Stimulated activated effector memory CD8-positive, alpha-beta T cell treated with anti-CD3 and anti-CD28 coated beads, Interleukin-12 subunit alpha, Interleukin-12 subunit beta, amount 100 ng/mL, for 72 hours (primary cell): Measurements from ENCODE around the gene PCYOX1L.

ENCODE experiments used
- ATAC-seq: fragments of 150-1000 bp; cut with Tn5 transposase; 2 replicates; pipeline ENCODE4 v1.10.0; 2021
- DNase-seq, 2 donors: peaks; one replicate each; pipeline ENCODE4 v3.0.0; 2021 to 2022; ENCODE audit warnings: low spot score in 2 of 2
- H3K27ac Mint-ChIP-seq: one replicate; pipeline ENCODE4 v1.8.0; 2022; ENCODE audit warnings: mild to moderate bottlenecking, mixed read lengths
- H3K36me3 Mint-ChIP-seq: one replicate; pipeline ENCODE4 v1.8.0; 2022; ENCODE audit warnings: mild to moderate bottlenecking, mixed read lengths
- H3K4me1 Mint-ChIP-seq: one replicate; pipeline ENCODE4 v1.8.0; 2022; ENCODE audit warnings: mixed read lengths
- H3K4me3 Mint-ChIP-seq: one replicate; pipeline ENCODE4 v1.8.0; 2022; ENCODE audit warnings: mild to moderate bottlenecking, mixed read lengths
- H3K9me3 Mint-ChIP-seq: one replicate; pipeline ENCODE4 v1.8.0; 2022; ENCODE audit warnings: mixed read lengths

Gene PCYOX1L

GRCh38 chr5:149353911-149354310 is 3.9 kb upstream of the PCYOX1L start:
- DNase-seq (no peak), ATAC-seq (no peak)
- H3K36me3 Mint-ChIP-seq, result peaks cover 79% of the 10 kb centered on the region
- peaks cover 75% of the 10 kb centered on the region for H3K4me1 Mint-ChIP-seq
- H3K9me3 Mint-ChIP-seq, result no peaks in the 10 kb centered on the region
- no peak overlapping the region for H3K4me3 Mint-ChIP-seq
- no peak overlapping the region for H3K27ac Mint-ChIP-seq

DNA sequence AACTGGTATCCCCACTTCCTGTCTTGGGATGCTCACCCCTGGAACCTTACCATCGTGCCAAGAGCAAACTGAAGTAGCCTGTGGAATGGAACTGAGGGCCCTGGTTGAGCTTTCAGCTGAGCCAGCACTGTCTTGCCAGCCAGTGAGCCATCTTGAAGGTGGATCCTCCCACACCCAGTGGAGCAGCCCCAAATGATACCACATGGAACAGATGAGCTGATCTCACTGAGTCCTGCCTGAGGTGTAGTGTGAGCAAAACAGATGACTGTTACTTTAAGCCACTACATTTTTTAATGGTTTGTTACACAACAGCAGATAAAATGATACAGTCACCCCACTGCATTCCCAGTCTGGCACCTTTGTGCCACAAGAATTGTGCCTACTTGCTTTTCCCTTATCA is 2.2 kb upstream of the PCYOX1L start:
- Mint-ChIP-seq H3K36me3 (peaks cover 62% of the 10 kb centered on the region), H3K4me1 (peaks cover 77% of the 10 kb centered on the region), H3K27ac (peak overlapping the region; percentile 90), H3K4me3 (peak overlapping the region; percentile 91), H3K9me3 (no peaks in the 10 kb centered on the region)
- ATAC-seq, result peak; percentile 50
- DNase-seq, result no peak

DNA sequence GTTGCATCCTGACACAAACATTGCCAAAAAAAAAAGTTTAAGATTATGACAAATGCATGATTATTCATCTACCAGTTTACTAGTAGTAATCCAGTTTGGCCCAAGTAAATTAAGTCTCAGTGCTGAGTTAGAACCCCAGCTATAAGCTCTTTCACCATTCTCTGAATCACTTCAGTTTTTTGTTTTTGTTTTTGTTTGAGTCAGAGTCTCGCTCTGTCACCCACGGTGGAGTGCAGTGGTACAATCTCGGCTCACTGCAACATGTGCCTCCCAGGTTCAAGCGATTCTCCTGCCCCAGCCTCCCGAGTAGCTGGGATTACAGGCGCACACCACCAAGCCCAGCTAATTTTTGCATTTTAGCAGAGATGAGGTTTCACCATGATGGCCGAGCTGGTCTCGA is 1.5 kb upstream of the PCYOX1L start:
- ATAC-seq, result peak; percentile 49
- H3K9me3 Mint-ChIP-seq, result no peaks in the 10 kb centered on the region
- H3K4me1 Mint-ChIP-seq, result peaks cover 72% of the 10 kb centered on the region
- DNase-seq, result peak in 1 of 2 donors; percentile 57
- H3K27ac Mint-ChIP-seq, result peak overlapping the region; percentile 90
- H3K4me3 Mint-ChIP-seq, result peak overlapping the region; percentile 91
- H3K36me3 Mint-ChIP-seq, result peaks cover 55% of the 10 kb centered on the region

DNA sequence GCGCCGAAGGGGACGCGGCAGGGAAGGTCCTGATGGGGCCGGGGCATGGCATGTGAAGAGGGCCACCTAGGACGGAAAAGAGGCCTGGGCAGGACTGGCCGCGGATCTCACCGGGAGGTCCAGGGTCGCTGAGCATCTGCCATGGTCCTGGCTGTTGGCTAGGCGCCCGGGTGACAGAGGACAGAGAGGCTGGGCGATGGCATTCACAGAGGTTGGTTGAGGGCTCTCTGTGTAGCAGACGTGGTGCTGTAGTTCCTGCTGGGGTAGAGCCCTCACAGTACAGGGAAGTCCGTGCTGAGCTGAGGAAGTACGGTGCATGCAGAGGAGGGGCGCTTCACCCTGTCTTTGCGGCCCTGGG is 427 bp downstream of the PCYOX1L start:
- peak; percentile 29 for ATAC-seq
- Mint-ChIP-seq H3K36me3 (peaks cover 36% of the 10 kb centered on the region), H3K27ac (peak overlapping the region; percentile 90), H3K9me3 (no peaks in the 10 kb centered on the region), H3K4me1 (peaks cover 61% of the 10 kb centered on the region), H3K4me3 (peak overlapping the region; percentile 91)
- DNase-seq, result no peak

- Mint-ChIP-seq H3K4me1 (peaks cover 59% of the 10 kb centered on the region), H3K4me3 (peak overlapping the region; percentile 91), H3K9me3 (no peaks in the 10 kb centered on the region), H3K36me3 (peaks cover 29% of the 10 kb centered on the region), H3K27ac (peak overlapping the region; percentile 90)
- no peak for DNase-seq
- no peak for ATAC-seq
Observed at GRCh38 chr5:149358868-149359495, 1.1 kb downstream of the PCYOX1L start.

- Mint-ChIP-seq H3K9me3 (no peaks in the 10 kb centered on the region), H3K4me1 (peaks cover 48% of the 10 kb centered on the region), H3K36me3 (peaks cover 16% of the 10 kb centered on the region), H3K4me3 (no peak overlapping the region), H3K27ac (peak overlapping the region; percentile 90)
- ATAC-seq (no peak), DNase-seq (no peak)
Observed at GRCh38 chr5:149360272-149360671, 2.4 kb downstream of the PCYOX1L start.

- Mint-ChIP-seq H3K27ac (peak overlapping the region; percentile 32), H3K9me3 (no peaks in the 10 kb centered on the region)
Observed at GRCh38 chr5:149362541-149362940, 4.7 kb downstream of the PCYOX1L start.

DNA sequence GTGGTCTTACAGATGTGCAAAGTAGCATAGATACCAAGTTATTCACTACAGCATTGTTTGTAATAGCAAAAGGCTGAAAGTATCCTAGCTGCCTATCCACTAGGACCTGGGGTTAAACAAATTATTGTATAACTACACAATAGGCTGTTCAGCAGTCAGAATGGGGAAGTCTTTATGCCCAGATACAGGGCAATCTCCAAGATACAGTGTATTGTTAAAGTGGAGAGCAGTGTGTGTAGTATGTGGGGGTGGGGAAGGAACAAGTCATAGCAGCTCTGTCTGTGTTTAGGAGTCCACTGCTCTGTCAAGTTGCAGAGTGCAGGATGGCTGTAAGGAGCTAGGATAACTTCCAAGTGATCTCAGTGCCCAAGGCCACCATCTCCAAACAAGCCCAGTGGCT is 5.5 kb downstream of the PCYOX1L start:
- ATAC-seq, result no peak
- H3K4me3 Mint-ChIP-seq, result no peak overlapping the region
- no peak overlapping the region for H3K27ac Mint-ChIP-seq
- peaks cover 2% of the 10 kb centered on the region for H3K36me3 Mint-ChIP-seq
- H3K9me3 Mint-ChIP-seq, result no peaks in the 10 kb centered on the region
- H3K4me1 Mint-ChIP-seq, result peaks cover 34% of the 10 kb centered on the region
- no peak for DNase-seq

More at GRCh38 chr5:149362541-149362940, 4.7 kb downstream of the PCYOX1L start:
- no peak for ATAC-seq
- H3K36me3 Mint-ChIP-seq, result peaks cover 6% of the 10 kb centered on the region
- peaks cover 34% of the 10 kb centered on the region for H3K4me1 Mint-ChIP-seq
- no peak for DNase-seq
- H3K4me3 Mint-ChIP-seq, result no peak overlapping the region

DNA sequence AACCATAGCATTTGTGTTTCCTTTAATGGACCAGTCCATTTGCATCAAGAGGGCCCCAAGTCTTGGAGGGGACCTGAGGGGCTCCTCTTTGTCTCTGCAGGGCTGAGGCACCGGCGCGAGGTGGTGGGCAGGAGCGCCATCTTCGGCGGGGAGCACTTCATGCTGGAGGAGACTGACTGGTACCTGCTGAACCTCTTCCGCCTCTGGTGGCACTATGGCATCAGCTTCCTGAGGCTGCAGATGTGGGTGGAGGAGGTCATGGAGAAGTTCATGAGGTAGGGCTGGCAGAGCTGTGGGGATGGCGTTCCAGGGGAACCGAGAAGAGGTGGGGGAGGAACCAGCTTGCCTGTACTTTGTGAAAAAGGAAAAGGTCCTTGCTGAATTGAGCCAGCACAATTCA is 6.1 kb downstream of the PCYOX1L start:
- H3K36me3 Mint-ChIP-seq, result no peaks in the 10 kb centered on the region
- H3K9me3 Mint-ChIP-seq, result no peaks in the 10 kb centered on the region
- ATAC-seq (no peak), DNase-seq (no peak)
- H3K4me3 Mint-ChIP-seq, result no peak overlapping the region
- peaks cover 29% of the 10 kb centered on the region for H3K4me1 Mint-ChIP-seq
- no peak overlapping the region for H3K27ac Mint-ChIP-seq

- peaks cover 22% of the 10 kb centered on the region for H3K4me1 Mint-ChIP-seq
- no peak overlapping the region for H3K4me3 Mint-ChIP-seq
- no peak for ATAC-seq
- H3K27ac Mint-ChIP-seq, result peak overlapping the region; percentile 53
- DNase-seq, result no peak
- H3K36me3 Mint-ChIP-seq, result no peaks in the 10 kb centered on the region
- no peaks in the 10 kb centered on the region for H3K9me3 Mint-ChIP-seq
Observed at GRCh38 chr5:149364719-149365118, 6.9 kb downstream of the PCYOX1L start.

GRCh38 chr5:149365418-149365817 is 7.6 kb downstream of the PCYOX1L start:
- no peaks in the 10 kb centered on the region for H3K9me3 Mint-ChIP-seq
- peak overlapping the region; percentile 53 for H3K27ac Mint-ChIP-seq
- ATAC-seq (peak; percentile 71), DNase-seq (no peak)
- H3K4me1 Mint-ChIP-seq, result peaks cover 15% of the 10 kb centered on the region
- no peaks in the 10 kb centered on the region for H3K36me3 Mint-ChIP-seq
- no peak overlapping the region for H3K4me3 Mint-ChIP-seq

DNA sequence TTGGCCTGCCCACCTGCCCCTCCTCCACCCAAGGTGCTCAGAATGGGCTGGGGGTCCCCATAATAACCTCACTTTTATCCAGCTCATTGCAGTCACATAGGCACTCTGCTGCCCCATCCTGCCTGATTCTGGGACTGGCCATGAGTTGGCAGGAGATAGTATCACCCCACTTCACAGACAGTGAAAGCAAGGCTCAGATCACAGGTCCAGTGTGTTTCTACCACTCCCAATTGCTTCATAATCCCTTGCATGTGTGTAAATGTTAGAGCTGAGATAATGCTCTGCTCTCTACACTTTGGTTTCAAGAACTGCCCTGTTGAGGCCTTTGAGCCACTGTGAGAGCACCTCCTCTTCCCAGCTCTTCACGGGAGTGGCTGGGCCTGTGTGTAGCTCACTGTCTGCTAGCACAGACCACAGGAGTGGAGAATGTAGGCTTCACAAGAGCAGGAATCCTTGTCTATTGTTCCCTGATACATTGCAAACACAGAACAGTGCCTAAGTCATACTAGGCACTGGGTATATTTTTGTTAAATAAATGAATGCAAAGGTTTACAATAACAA is 8.4 kb downstream of the PCYOX1L start:
- no peak overlapping the region for H3K27ac Mint-ChIP-seq
- DNase-seq (no peak), ATAC-seq (no peak)
- H3K4me1 Mint-ChIP-seq, result peaks cover 14% of the 10 kb centered on the region
- H3K36me3 Mint-ChIP-seq, result no peaks in the 10 kb centered on the region
- H3K4me3 Mint-ChIP-seq, result no peak overlapping the region
- H3K9me3 Mint-ChIP-seq, result no peaks in the 10 kb centered on the region

DNA sequence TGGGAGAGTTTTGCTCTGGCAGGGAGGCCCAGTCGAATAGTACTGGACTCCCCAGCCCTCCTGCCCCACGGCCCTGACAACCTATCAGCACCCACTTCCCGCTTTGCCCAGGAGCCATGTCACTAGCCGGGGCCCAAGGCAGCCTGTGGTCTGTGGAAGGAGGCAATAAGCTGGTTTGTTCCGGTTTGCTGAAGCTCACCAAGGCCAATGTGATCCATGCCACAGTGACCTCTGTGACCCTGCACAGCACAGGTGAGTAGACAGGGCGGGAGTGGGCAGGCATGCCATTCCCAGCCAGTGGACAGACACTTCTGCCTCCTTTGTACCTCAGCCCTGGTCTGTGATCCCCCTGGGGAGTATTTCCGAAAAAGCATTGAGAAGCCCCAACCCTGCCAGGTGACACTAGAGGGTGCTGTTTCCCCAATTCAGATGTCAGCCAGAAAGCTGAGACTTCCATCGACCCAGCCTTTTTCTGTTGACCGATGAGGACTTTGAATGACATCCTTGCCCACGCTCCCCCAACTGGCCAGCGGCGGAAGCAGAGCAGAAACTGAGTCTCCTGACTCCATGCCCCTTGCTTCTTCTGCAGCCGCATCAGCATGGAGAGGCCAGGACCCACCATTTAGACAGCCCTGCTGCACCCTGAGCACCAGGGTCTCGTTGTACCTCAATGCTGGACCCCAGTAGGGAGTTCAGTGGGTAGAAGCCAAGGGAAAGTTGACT is 9.6 kb downstream of the PCYOX1L start:
- DNase-seq (peak; percentile 28 to 74), ATAC-seq (peak; percentile 59)
- Mint-ChIP-seq H3K4me3 (no peak overlapping the region), H3K27ac (no peak overlapping the region), H3K4me1 (peaks cover 18% of the 10 kb centered on the region), H3K9me3 (no peaks in the 10 kb centered on the region), H3K36me3 (no peaks in the 10 kb centered on the region)

DNA sequence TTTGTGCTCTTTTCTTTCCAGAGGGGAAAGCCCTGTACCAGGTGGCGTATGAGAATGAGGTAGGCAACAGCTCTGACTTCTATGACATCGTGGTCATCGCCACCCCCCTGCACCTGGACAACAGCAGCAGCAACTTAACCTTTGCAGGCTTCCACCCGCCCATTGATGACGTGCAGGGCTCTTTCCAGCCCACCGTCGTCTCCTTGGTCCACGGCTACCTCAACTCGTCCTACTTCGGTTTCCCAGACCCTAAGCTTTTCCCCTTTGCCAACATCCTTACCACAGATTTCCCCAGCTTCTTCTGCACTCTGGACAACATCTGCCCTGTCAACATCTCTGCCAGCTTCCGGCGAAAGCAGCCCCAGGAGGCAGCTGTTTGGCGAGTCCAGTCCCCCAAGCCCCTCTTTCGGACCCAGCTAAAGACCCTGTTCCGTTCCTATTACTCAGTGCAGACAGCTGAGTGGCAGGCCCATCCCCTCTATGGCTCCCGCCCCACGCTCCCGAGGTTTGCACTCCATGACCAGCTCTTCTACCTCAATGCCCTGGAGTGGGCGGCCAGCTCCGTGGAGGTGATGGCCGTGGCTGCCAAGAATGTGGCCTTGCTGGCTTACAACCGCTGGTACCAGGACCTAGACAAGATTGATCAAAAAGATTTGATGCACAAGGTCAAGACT is 10.3 kb downstream of the PCYOX1L start:
- no peak overlapping the region for H3K27ac Mint-ChIP-seq

GRCh38 chr5:149370878-149371277 is 13.0 kb downstream of the PCYOX1L start:
- peaks cover 18% of the 10 kb centered on the region for H3K4me1 Mint-ChIP-seq
- H3K27ac Mint-ChIP-seq, result no peak overlapping the region

More for the DNA sequence above, 10.3 kb downstream of the PCYOX1L start:
- ATAC-seq (no peak), DNase-seq (no peak)
- H3K9me3 Mint-ChIP-seq, result no peaks in the 10 kb centered on the region
- no peak overlapping the region for H3K4me3 Mint-ChIP-seq
- peaks cover 18% of the 10 kb centered on the region for H3K4me1 Mint-ChIP-seq
- no peaks in the 10 kb centered on the region for H3K36me3 Mint-ChIP-seq

More at GRCh38 chr5:149370878-149371277, 13.0 kb downstream of the PCYOX1L start:
- DNase-seq (no peak), ATAC-seq (no peak)
- H3K36me3 Mint-ChIP-seq, result no peaks in the 10 kb centered on the region
- no peak overlapping the region for H3K4me3 Mint-ChIP-seq
- H3K9me3 Mint-ChIP-seq, result no peaks in the 10 kb centered on the region
